OCI-LY1 (cell line): ENCODE data around the gene TSC22D4.
A peak's percentile ranks its signal among the peaks of the same experiment; 100 is the strongest.

Experiments
- H2AFZ ChIP-seq: fragments of 200-600 bp; sonication (generic), shearing (Covaris generic); 2 replicates; pipeline ENCODE4 v1.6.0; 2014; ENCODE audit warnings: antibody characterized with exemption, mild to moderate bottlenecking, low read length
- H3F3A ChIP-seq: fragments of 200-600 bp; sonication (generic), shearing (Covaris generic); 2 replicates; pipeline ENCODE4 v1.6.0; 2014; ENCODE audit warnings: mild to moderate bottlenecking, antibody characterized with exemption, low read length, moderate library complexity; ENCODE audit not compliant: insufficient read depth
- H3K27ac ChIP-seq: fragments of 200-600 bp; sonication (generic); 2 replicates; pipeline ENCODE4 v1.5.1; 2014; ENCODE audit warnings: low read length, mixed run types, mild to moderate bottlenecking, low read depth; ENCODE audit not compliant: poor library complexity, severe bottlenecking
- H3K27me3 ChIP-seq: fragments of 200-600 bp; sonication (generic); 2 replicates; pipeline ENCODE4 v1.6.0; 2014; ENCODE audit warnings: antibody characterized with exemption, mild to moderate bottlenecking, low read length, moderate library complexity; ENCODE audit not compliant: insufficient read depth
- H3K36me3 ChIP-seq: fragments of 200-600 bp; sonication (generic); 2 replicates; pipeline ENCODE4 v1.6.1; 2014; ENCODE audit warnings: mild to moderate bottlenecking, antibody characterized with exemption, low read length, moderate library complexity, mixed read lengths; ENCODE audit not compliant: insufficient read depth
- H3K4me1 ChIP-seq: fragments of 200-600 bp; sonication (generic); 2 replicates; pipeline ENCODE4 v1.5.1; 2014; ENCODE audit warnings: mild to moderate bottlenecking, low read length, moderate library complexity; ENCODE audit not compliant: insufficient read depth, severe bottlenecking
- H3K4me2 ChIP-seq: fragments of 200-600 bp; sonication (generic), shearing (Covaris generic); 2 replicates; pipeline ENCODE4 v1.6.1; 2014; ENCODE audit warnings: low read length
- H3K4me3 ChIP-seq: fragments of 200-600 bp; sonication (generic); 2 replicates; pipeline ENCODE4 v1.5.1; 2014; ENCODE audit warnings: low read length, low read depth, mild to moderate bottlenecking, mixed read lengths; ENCODE audit not compliant: poor library complexity, severe bottlenecking
- H3K79me2 ChIP-seq: fragments of 200-600 bp; shearing (Covaris generic); 2 replicates; pipeline ENCODE4 v1.6.1; 2016; ENCODE audit warnings: mixed run types, low read length, mixed read lengths; ENCODE audit not compliant: insufficient read depth
- H3K9ac ChIP-seq: fragments of 200-600 bp; sonication (generic), shearing (Covaris generic); 2 replicates; pipeline ENCODE4 v1.6.1; 2014; ENCODE audit warnings: mild to moderate bottlenecking, low read length, mixed read lengths
- H3K9me2 ChIP-seq: fragments of 200-600 bp; sonication (generic), shearing (Covaris generic); 2 replicates; pipeline ENCODE4 v1.6.1; 2014; ENCODE audit warnings: low read depth, mild to moderate bottlenecking, low read length, mixed read lengths
- H3K9me3 ChIP-seq: fragments of 200-600 bp; shearing (Covaris generic); 2 replicates; pipeline ENCODE4 v1.6.1; 2014; ENCODE audit warnings: low read length, mixed read lengths
- H4K20me1 ChIP-seq: fragments of 200-600 bp; sonication (generic), shearing (Covaris generic); 2 replicates; pipeline ENCODE4 v1.6.0; 2016; ENCODE audit warnings: mild to moderate bottlenecking, low read length; ENCODE audit not compliant: insufficient read depth
- EZH2 ChIP-seq: fragments of 200-600 bp; sonication (generic), shearing (Covaris generic); IDR thresholded peaks from 2 replicates; pipeline ENCODE4 v1.8.0; 2017; ENCODE audit warnings: borderline replicate concordance, mixed run types, mild to moderate bottlenecking, antibody characterized with exemption, low read length, moderate library complexity, mixed read lengths
- TF ChIP-seq, protein P1 (sequence below): fragments of 200-600 bp; sonication (generic), shearing (Covaris generic); IDR thresholded peaks from 2 replicates; pipeline ENCODE4 v1.5.1; 2017; ENCODE audit warnings: mild to moderate bottlenecking, antibody characterized with exemption, low read length, moderate library complexity, mixed read lengths

TSC22D4 gene

DNA sequence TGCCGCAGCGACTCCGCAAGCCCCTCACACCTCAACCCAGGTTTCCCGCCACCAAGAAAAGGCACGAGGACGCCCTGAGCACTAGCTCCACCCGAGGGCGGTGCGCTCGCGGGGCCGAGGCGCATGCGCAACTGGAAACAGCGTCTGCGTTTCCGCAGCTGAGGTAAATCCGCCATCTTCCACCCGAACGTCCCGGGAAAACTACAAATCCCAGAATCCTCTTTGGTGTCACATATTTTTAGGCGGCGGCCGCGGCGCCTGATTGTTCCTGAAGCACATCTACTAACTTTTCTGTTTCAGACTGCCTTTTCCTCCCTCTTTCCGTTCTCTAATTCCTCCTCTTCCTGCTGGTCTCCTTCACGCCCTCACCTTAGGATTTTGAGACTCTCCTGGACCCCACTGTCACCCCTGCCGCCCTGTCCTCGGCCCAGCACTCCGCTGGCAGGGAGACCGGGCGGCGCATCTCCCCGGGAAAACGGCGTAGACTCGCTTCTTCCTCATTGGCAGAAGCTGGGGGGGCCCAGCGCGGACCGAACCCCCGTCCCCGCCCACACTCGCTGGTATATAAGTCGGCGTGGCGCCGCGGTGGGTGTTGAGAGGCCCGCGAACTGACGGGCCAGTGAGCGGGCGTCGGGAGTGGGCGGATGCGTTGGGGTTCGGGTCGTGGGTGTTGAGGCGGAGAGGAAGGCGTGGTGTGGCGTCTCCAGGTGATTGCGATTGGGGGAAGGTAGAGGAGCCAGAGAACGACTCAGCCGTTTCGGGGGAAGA lies 50.6 kb downstream of the TSC22D4 start, which contains the start of gene ZCWPW1:
ZCWPW1 (minus strand) TSS at position 505 of the 768 bp plus-strand sequence. CDS start 8,054 bp downstream, outside the sequence.
- Histone ChIP-seq H3F3A (0 out of 2 replicates have a peak, but pooled peaks cover 6% of the 10 kb centered on the region), H2AFZ (no peak within 1 kb of the TSS), H3K9ac (peak within 1 kb of the TSS; percentile 95), H3K4me1 (peaks cover 34% of the 10 kb centered on the region), H3K79me2 (no peaks in the 10 kb centered on the region), H3K9me2 (no peaks in the 10 kb centered on the region), H3K4me3 (peak within 1 kb of the TSS; percentile 77), H3K27me3 (no peaks in the 10 kb centered on the region), H3K36me3 (peaks cover 27% of the 10 kb centered on the region), H4K20me1 (no peaks in the 10 kb centered on the region), H3K9me3 (no peaks in the 10 kb centered on the region), H3K27ac (peak within 1 kb of the TSS; percentile 92), H3K4me2 (peak within 1 kb of the TSS; percentile 77)
- TF ChIP-seq EZH2, result no peak
- TF ChIP-seq, protein P1, sequence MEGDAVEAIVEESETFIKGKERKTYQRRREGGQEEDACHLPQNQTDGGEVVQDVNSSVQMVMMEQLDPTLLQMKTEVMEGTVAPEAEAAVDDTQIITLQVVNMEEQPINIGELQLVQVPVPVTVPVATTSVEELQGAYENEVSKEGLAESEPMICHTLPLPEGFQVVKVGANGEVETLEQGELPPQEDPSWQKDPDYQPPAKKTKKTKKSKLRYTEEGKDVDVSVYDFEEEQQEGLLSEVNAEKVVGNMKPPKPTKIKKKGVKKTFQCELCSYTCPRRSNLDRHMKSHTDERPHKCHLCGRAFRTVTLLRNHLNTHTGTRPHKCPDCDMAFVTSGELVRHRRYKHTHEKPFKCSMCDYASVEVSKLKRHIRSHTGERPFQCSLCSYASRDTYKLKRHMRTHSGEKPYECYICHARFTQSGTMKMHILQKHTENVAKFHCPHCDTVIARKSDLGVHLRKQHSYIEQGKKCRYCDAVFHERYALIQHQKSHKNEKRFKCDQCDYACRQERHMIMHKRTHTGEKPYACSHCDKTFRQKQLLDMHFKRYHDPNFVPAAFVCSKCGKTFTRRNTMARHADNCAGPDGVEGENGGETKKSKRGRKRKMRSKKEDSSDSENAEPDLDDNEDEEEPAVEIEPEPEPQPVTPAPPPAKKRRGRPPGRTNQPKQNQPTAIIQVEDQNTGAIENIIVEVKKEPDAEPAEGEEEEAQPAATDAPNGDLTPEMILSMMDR, result no peak

DNA sequence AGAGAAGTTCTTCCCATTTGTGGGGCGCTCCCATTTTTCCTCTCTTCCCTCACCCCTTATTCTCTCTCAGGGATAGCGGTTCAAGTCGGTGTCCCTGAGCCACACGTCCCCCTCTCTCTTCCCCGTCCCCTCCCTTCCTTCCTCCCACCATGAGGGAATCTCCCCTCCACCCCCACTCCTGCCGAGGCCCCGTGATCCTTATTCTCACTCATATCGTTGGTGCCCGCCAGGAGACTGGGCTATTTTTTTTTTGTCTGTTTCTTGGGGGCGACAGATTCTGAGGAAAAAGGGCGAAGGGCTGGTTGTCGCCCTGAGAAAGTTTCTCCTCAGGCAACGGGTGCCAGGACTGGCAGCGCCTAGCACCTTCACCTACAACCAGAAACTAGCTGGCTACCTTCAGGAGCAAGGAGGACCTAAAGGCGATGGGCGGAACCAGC lies 51.2 kb downstream of the TSC22D4 start:
- peaks cover 21% of the 10 kb centered on the region; the same call in 1 of the 2 replicates for H3K36me3 ChIP-seq
- no peaks in the 10 kb centered on the region for H3K9me3 ChIP-seq
- H3K27ac ChIP-seq, result no peak overlapping the region
- peak overlapping the region; percentile 77 for H3K4me3 ChIP-seq
- TF ChIP-seq, protein P1, result no peak
- no peak for TF ChIP-seq EZH2
- H4K20me1 ChIP-seq, result no peaks in the 10 kb centered on the region
- H3F3A ChIP-seq, result 0 out of 2 replicates have a peak, but pooled peaks cover 6% of the 10 kb centered on the region
- no peak overlapping the region for H3K9ac ChIP-seq
- H3K4me2 ChIP-seq, result peak overlapping the region; percentile 77; the same call in 1 of the 2 replicates
- no peaks in the 10 kb centered on the region for H3K79me2 ChIP-seq
- no peak overlapping the region for H2AFZ ChIP-seq
- peaks cover 28% of the 10 kb centered on the region for H3K4me1 ChIP-seq
- H3K27me3 ChIP-seq, result no peaks in the 10 kb centered on the region
- H3K9me2 ChIP-seq, result no peaks in the 10 kb centered on the region

DNA sequence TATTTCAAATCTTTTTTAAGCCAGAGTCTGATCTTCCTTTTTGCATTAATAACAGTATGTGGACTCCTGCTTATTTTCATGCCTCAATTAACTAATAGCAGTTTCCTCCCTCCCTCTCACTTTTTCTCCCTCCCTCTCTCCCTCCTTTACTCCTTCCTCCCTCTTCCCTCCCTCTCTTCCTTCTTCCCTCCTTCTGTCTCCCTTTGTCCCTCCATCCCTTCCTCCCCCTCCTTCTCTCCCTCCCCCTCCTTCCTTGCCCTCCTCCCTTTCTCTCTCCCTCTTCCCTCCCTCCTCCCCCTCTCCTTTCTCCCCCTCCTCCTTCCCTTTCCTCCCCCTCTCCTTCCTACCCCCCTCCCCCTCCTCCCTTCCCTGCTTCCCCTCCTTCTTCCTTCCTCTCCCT lies 52.5 kb downstream of the TSC22D4 start:
- Histone ChIP-seq H3K27ac (no peak overlapping the region), H3F3A (no peaks in the 10 kb centered on the region), H3K9ac (no peak overlapping the region), H3K27me3 (no peaks in the 10 kb centered on the region), H3K9me3 (no peaks in the 10 kb centered on the region), H3K79me2 (no peaks in the 10 kb centered on the region), H2AFZ (no peak overlapping the region), H3K36me3 (peaks cover 8% of the 10 kb centered on the region; the same call in 1 of the 2 replicates), H3K4me1 (peaks cover 15% of the 10 kb centered on the region), H3K4me2 (no peak overlapping the region), H4K20me1 (no peaks in the 10 kb centered on the region), H3K9me2 (no peaks in the 10 kb centered on the region), H3K4me3 (no peak overlapping the region)
- TF ChIP-seq, protein P1, result no peak
- no peak for TF ChIP-seq EZH2
